Stimulated activated CD8-positive, alpha-beta memory T cell treated with anti-CD3 and anti-CD28 coated beads, Interleukin-12 subunit alpha, Interleukin-12 subunit beta, amount 100 ng/mL, for 4 hours (primary cell): ENCODE measurements around the gene CENPL.

Source experiments
- DNase-seq: peaks from one replicate; pipeline ENCODE4 v3.0.0-alpha.2; 2020; ENCODE audit warnings: low read depth

CENPL gene

DNA sequence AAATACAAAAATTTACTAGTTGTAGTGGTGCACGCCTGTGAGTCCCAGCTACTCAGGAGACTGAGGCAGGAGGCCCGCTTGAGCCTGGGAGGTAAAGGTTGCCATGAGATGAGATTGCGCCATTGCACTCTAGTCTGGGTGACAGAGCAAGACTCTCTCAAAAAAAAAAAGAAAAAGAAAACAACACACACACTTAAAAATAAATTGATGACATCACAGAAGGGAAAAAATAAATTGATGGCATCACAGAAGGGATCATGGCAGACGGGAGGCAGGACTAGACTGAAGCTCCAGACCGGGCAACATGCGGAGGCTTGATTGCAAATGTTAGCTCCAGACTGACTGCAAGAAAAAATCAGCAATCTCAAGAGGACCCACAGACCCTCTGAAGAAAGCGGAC, 66.6 kb downstream of the CENPL start:
- no peak for DNase-seq

DNA sequence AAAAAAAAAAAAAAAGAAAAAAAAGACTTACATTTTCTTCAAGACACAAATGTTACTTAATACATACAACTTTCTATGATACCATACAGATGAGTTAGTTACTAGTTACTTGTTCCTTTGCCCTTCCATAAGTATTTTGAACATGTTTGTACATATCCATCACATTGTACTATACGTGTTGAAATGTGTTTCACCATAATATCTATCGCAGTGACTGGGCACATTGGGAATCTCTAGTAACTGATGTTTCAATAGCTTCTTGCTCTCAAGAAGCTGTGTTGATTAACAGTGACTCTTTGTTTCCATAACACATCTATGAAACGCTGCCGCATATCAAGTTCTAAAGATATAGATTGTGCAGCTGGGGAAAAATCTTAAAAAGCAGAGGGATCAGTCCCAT, 67.0 kb downstream of the CENPL start:
- no peak for DNase-seq

DNA sequence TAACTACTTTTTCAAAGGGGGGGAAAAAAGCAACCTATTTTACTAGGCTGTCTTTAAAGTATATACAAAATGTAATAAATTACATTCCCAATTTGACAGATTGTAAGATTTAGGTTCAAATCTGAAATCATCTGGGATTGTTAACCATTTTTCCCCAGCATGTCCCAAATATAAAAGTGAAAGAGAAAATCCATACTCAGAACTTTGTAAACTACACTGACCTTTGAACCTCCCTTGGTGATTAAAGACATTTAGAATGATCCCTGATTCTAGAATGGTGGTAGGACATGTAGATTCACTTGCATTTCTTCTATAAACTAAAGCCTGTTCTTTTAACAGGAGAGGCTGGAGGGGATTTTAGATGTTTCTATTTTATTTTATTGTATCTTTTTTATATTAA, 70.9 kb downstream of the CENPL start:
- DNase-seq = no peak
